Fibroblast of lung (primary cell): ENCODE results near the gene SURF4. TPM values are rescaled to one million over a fixed set of nuclear protein-coding genes. Genes with fewer than 3 reads are reported as not detected.

Source experiments
- DNase-seq, 2 donors: peaks; one replicate each; pipeline versions ENCODE4 v3.0.0 to v3.0.0-alpha.2; 2010; ENCODE audit warnings: low read depth in 2 of 2
- H2AFZ ChIP-seq: 2 replicates; pipeline ENCODE4 v1.5.1; 2012; ENCODE audit warnings: low read length, control low read depth, inconsistent platforms
- H3K27ac ChIP-seq: 2 replicates; pipeline ENCODE4 v1.5.1; 2011; ENCODE audit warnings: low read length, control low read depth; ENCODE audit not compliant: insufficient read depth
- H3K27me3 ChIP-seq: 2 replicates; pipeline ENCODE4 v1.5.1; 2011; ENCODE audit warnings: mild to moderate bottlenecking, low read length; ENCODE audit not compliant: control insufficient read depth, insufficient read depth
- H3K36me3 ChIP-seq: 2 replicates; pipeline ENCODE4 v1.5.1; 2011; ENCODE audit warnings: low read length; ENCODE audit not compliant: control insufficient read depth, insufficient read depth
- H3K4me1 ChIP-seq: 2 replicates; pipeline ENCODE4 v1.5.1; 2011; ENCODE audit warnings: low read length; ENCODE audit not compliant: control insufficient read depth, insufficient read depth; ENCODE audit errors: extremely low read depth
- H3K4me2 ChIP-seq: 2 replicates; pipeline ENCODE4 v1.5.1; 2011; ENCODE audit warnings: low read length, control low read depth; ENCODE audit not compliant: insufficient read depth; ENCODE audit errors: extremely low read depth
- H3K4me3 ChIP-seq, 4 experiments: fragments of 200-600 bp in 1 of 4; sonication (generic) in 1 of 4; replicated peaks in 1 of 4; 2 replicates each; pipeline ENCODE4 v1.5.1; 2011 to 2016; ENCODE audit warnings: low read length in 4 of 4, low read depth in 3 of 4, mild to moderate bottlenecking in 3 of 4, control low read depth in 2 of 4, inconsistent platforms in 1 of 4, mixed read lengths in 1 of 4; ENCODE audit not compliant: insufficient read depth in 1 of 4; ENCODE audit errors: control extremely low read depth in 1 of 4
- H3K79me2 ChIP-seq: 2 replicates; pipeline ENCODE4 v1.5.1; 2012; ENCODE audit warnings: mild to moderate bottlenecking, low read length, inconsistent platforms; ENCODE audit not compliant: control insufficient read depth, insufficient read depth
- H3K9ac ChIP-seq: 2 replicates; pipeline ENCODE4 v1.5.1; 2011; ENCODE audit warnings: mild to moderate bottlenecking, low read length, control low read depth; ENCODE audit not compliant: insufficient read depth
- H3K9me3 ChIP-seq: 2 replicates; pipeline ENCODE4 v1.5.1; 2012; ENCODE audit warnings: low read depth, low read length; ENCODE audit not compliant: control insufficient read depth, insufficient read depth
- H4K20me1 ChIP-seq: 2 replicates; pipeline ENCODE4 v1.5.1; 2011; ENCODE audit warnings: low read length; ENCODE audit not compliant: control insufficient read depth, insufficient read depth; ENCODE audit errors: extremely low read depth
- EZH2 ChIP-seq: IDR thresholded peaks from 2 replicates; pipeline ENCODE4 v1.5.1; 2012; ENCODE audit warnings: low read length, control low read depth, mild to moderate bottlenecking; ENCODE audit errors: missing control alignments
- polyA plus RNA-seq, 2 donors: library from polyadenylated mRNA; depleted of rRNA in 1 of 2; stranded (reverse) in 1 of 2; unstranded in 1 of 2; fragments of >200 nt; gene quantifications; 2 replicates each; pipeline ENCODE4 v1.2.1, GENCODE V29; 2011 to 2012; ENCODE audit warnings: missing spikeins in 1 of 2
- total RNA-seq: library from RNA; depleted of rRNA; stranded (reverse); fragments of >200 nt; gene quantifications from 2 replicates; pipeline ENCODE4 v1.2.1, GENCODE V29; 2014
- TF ChIP-seq, protein P1 (sequence below), 2 donors: IDR thresholded peaks in 1 of 2; conservative IDR thresholded peaks in 1 of 2; 1 replicate in 1 of 2; 2 replicates in 1 of 2; pipeline ENCODE4 v1.5.1; 2011 to 2012; ENCODE audit warnings: low read length in 2 of 2, control low read depth in 1 of 2, inconsistent platforms in 1 of 2, low read depth in 1 of 2, mild to moderate bottlenecking in 1 of 2

SURF4 gene
- total and polyA plus RNA-seq, 2 donors (not counting 1 experiment from before 2014, with no cell fraction given), result 338 to 358 TPM

DNA sequence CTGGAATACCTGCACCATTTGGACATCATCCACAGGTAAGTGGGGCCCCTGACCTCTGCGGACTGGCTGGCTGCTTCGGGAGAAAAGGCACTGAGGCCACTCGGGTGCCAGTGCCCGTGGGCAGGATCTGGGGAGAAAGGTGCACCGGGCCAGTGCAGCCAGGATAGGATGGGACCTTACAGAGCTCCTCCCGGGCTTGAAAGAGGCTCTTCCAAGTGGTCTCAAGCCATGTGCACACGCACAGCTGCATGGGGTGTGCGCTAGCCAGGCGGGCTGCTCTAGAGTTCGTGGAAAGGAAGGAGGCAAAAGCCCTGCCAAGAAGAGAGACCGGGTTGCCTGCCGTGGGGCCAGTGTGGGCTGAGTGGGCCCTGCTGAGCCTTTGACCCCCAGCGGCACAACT is 13.7 kb upstream of the SURF4 start:
- Histone ChIP-seq H3K36me3 (no peaks in the 10 kb centered on the region), H3K27ac (no peak overlapping the region), H3K79me2 (no peaks in the 10 kb centered on the region), H3K9ac (no peak overlapping the region), H4K20me1 (no peaks in the 10 kb centered on the region), H3K27me3 (peaks cover 4% of the 10 kb centered on the region), H3K9me3 (no peaks in the 10 kb centered on the region), H2AFZ (no peak overlapping the region), H3K4me1 (no peaks in the 10 kb centered on the region), H3K4me2 (no peak overlapping the region), H3K4me3 (no peak overlapping the region)
- TF ChIP-seq, protein P1, sequence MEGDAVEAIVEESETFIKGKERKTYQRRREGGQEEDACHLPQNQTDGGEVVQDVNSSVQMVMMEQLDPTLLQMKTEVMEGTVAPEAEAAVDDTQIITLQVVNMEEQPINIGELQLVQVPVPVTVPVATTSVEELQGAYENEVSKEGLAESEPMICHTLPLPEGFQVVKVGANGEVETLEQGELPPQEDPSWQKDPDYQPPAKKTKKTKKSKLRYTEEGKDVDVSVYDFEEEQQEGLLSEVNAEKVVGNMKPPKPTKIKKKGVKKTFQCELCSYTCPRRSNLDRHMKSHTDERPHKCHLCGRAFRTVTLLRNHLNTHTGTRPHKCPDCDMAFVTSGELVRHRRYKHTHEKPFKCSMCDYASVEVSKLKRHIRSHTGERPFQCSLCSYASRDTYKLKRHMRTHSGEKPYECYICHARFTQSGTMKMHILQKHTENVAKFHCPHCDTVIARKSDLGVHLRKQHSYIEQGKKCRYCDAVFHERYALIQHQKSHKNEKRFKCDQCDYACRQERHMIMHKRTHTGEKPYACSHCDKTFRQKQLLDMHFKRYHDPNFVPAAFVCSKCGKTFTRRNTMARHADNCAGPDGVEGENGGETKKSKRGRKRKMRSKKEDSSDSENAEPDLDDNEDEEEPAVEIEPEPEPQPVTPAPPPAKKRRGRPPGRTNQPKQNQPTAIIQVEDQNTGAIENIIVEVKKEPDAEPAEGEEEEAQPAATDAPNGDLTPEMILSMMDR (conservative IDR thresholded peaks at IDR 0.05 in 1 of 2, IDR thresholded peaks at IDR 0.05 in 1 of 2; ENCODE audit: low read depth in 1 of 2, low read length in 2 of 2), result no peak
- TF ChIP-seq EZH2, result no peak
- no peak for DNase-seq

DNA sequence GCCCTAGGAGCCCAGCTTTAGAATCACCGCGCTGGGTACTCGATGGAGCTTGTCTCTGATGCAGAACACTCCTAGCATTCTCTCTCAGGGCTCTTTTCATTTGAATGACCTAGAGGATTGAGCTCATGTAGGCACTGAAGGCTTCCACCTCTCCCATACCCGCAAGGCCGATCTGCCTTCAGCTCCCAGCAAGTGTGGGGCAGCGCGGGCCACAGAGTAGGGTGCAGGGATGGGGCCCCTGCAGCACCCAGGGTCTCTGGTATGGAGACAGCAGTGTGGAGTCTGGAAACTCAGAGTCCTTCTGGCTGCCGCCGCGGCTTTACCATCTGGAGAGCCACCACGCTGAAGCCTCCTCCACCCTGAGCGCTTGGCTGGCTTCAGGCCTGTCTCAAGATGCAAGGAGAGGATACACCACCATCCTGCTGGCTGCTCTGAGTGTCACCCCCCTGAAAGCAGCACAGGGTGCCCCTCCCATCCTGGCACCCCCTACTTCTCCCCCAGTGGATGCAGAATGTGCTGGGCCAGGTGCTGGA is 13.2 kb upstream of the SURF4 start:
- Histone ChIP-seq H3K79me2 (no peaks in the 10 kb centered on the region), H3K4me2 (no peak overlapping the region), H2AFZ (no peak overlapping the region), H3K9me3 (no peaks in the 10 kb centered on the region), H3K27ac (no peak overlapping the region), H4K20me1 (no peaks in the 10 kb centered on the region), H3K9ac (no peak overlapping the region), H3K27me3 (peaks cover 4% of the 10 kb centered on the region), H3K4me3 (no peak overlapping the region), H3K4me1 (no peaks in the 10 kb centered on the region), H3K36me3 (no peaks in the 10 kb centered on the region)
- no peak for DNase-seq
- no peak for TF ChIP-seq EZH2
- TF ChIP-seq, protein P1 (conservative IDR thresholded peaks at IDR 0.05 in 1 of 2, IDR thresholded peaks at IDR 0.05 in 1 of 2; ENCODE audit: low read depth in 1 of 2, low read length in 2 of 2), result no peak

DNA sequence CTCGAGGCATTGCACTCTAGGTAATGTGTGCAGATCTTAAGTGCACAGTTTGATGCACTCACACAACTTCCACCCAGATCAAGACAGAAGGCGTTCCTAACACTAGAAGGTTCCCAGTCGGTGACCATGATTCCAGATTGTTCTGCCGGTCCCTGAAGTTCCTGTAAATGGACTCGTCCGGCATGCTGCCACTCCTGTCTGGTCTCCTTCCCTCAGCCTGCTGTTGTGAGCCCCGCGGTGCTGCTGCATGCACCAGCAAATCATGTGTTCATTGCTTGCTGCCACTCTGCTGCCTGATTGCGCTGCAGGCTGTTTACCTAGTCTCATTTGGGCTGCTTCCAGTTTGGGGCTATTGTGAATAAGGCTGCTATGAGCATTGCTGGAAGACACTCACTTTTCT is 11.8 kb upstream of the SURF4 start:
- H2AFZ ChIP-seq, result no peak overlapping the region
- H3K27ac ChIP-seq, result no peak overlapping the region
- H3K9me3 ChIP-seq, result no peaks in the 10 kb centered on the region
- peaks cover 4% of the 10 kb centered on the region for H3K27me3 ChIP-seq
- no peak overlapping the region for H3K4me3 ChIP-seq
- no peak for DNase-seq
- no peaks in the 10 kb centered on the region for H3K4me1 ChIP-seq
- no peaks in the 10 kb centered on the region for H3K79me2 ChIP-seq
- H3K4me2 ChIP-seq, result no peak overlapping the region
- no peak overlapping the region for H3K9ac ChIP-seq
- no peaks in the 10 kb centered on the region for H4K20me1 ChIP-seq
- no peak for TF ChIP-seq EZH2
- TF ChIP-seq, protein P1 (conservative IDR thresholded peaks at IDR 0.05 in 1 of 2, IDR thresholded peaks at IDR 0.05 in 1 of 2; ENCODE audit: low read depth in 1 of 2, low read length in 2 of 2), result no peak
- H3K36me3 ChIP-seq, result no peaks in the 10 kb centered on the region
